Activated naive CD8-positive, alpha-beta T cell (primary cell): ENCODE results near the gene UBL3.

Source experiments
- H3K27ac Mint-ChIP-seq: one replicate; pipeline ENCODE4 v1.8.0; 2021; ENCODE audit warnings: mixed read lengths
- H3K27me3 Mint-ChIP-seq: one replicate; pipeline ENCODE4 v1.8.0; 2021; ENCODE audit warnings: mixed read lengths
- H3K36me3 Mint-ChIP-seq: one replicate; pipeline ENCODE4 v1.8.0; 2021; ENCODE audit warnings: mixed read lengths
- H3K4me1 Mint-ChIP-seq: one replicate; pipeline ENCODE4 v1.8.0; 2021; ENCODE audit warnings: low read depth, mixed read lengths
- H3K4me3 Mint-ChIP-seq: one replicate; pipeline ENCODE4 v1.8.0; 2021; ENCODE audit warnings: mild to moderate bottlenecking, mixed read lengths
- H3K9me3 Mint-ChIP-seq: one replicate; pipeline ENCODE4 v1.8.0; 2021; ENCODE audit warnings: low read depth, mixed read lengths

The UBL3 gene

DNA sequence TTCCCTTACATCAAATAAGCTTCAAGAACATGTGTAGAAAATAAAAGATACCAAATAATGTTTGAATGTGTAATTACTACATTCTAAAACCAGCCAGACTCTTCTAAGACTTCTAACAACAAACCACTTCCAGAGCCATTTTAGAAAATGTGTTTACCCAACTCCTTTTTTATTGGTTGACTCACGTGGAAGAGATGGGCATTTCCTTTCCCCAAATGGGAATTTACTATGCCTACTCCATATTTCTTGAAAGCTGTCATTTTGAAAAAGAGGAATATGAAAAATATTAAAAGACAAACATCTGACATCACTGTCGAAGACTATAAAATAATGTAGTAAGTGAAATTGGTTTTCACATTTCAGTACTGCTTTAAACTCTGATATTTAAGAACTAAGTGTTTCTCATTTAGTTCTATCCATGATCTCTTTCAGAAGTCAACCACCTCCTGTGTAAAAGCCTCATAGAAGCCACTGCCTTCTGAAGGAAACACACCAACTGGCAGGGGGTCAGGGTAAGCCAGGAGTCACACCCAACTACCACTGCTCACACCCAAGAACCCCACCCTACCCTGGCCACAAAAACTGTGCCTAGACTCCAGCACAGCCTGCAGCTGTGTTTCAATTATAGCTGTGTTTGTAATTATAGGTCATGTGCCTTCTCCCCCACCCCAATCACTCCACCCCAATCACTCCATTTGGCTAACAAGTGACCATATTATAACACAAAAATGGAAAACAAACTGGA lies 86.8 kb downstream of the UBL3 start:
- H3K27ac Mint-ChIP-seq = peak overlapping the region; percentile 24
- no peak overlapping the region for H3K4me3 Mint-ChIP-seq
- peaks cover 35% of the 10 kb centered on the region for H3K4me1 Mint-ChIP-seq
- peaks cover 12% of the 10 kb centered on the region for H3K36me3 Mint-ChIP-seq
- H3K9me3 Mint-ChIP-seq = peaks cover 7% of the 10 kb centered on the region
- no peaks in the 10 kb centered on the region for H3K27me3 Mint-ChIP-seq

- Mint-ChIP-seq H3K27ac (no peak overlapping the region), H3K9me3 (peaks cover 7% of the 10 kb centered on the region), H3K4me3 (no peak overlapping the region), H3K27me3 (no peaks in the 10 kb centered on the region), H3K36me3 (peaks cover 9% of the 10 kb centered on the region), H3K4me1 (peaks cover 40% of the 10 kb centered on the region)
Observed at GRCh38 chr13:29761815-29762214, 88.6 kb downstream of the UBL3 start.

GRCh38 chr13:29761160-29761559 lies 89.3 kb downstream of the UBL3 start:
- H3K27ac Mint-ChIP-seq = no peak overlapping the region
- H3K36me3 Mint-ChIP-seq = peaks cover 5% of the 10 kb centered on the region
- no peak overlapping the region for H3K4me3 Mint-ChIP-seq
- H3K9me3 Mint-ChIP-seq = peaks cover 7% of the 10 kb centered on the region
- H3K27me3 Mint-ChIP-seq = no peaks in the 10 kb centered on the region
- H3K4me1 Mint-ChIP-seq = peaks cover 40% of the 10 kb centered on the region

- H3K36me3 Mint-ChIP-seq = peaks cover 5% of the 10 kb centered on the region
- no peak overlapping the region for H3K27ac Mint-ChIP-seq
- H3K9me3 Mint-ChIP-seq = peaks cover 7% of the 10 kb centered on the region
- H3K4me3 Mint-ChIP-seq = no peak overlapping the region
- peaks cover 40% of the 10 kb centered on the region for H3K4me1 Mint-ChIP-seq
- no peaks in the 10 kb centered on the region for H3K27me3 Mint-ChIP-seq
Observed at GRCh38 chr13:29760544-29760943, 89.9 kb downstream of the UBL3 start.

DNA sequence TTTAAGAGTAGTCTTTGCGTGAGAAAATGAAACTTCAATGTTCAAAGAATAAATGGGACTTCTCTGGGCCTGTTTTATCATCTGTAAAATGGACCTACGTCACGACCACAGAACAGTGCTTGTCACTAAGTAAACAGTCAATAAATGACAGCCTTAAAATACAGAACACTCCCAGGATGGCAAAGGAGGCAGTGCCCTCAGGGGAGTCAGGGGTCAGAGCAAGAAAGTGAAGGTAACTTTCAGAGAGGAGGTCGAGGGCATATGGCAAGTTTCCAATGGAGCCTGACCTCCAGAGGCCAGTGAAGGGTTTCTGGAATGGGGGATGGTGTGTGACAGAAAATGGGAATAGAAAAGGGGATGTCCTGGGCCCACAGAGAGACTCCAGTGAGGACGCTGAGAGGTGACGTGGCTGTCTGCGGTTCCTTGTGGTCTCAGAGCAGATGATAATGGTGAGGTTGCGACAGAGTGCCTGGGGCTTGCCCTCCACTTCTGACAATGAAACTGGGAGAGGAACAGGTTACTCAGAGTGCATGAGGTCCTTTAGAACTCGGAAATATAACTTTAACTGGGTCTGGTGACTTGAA lies 91.8 kb downstream of the UBL3 start:
- H3K27me3 Mint-ChIP-seq = peaks cover under 1% of the 10 kb centered on the region
- H3K36me3 Mint-ChIP-seq = peaks cover 5% of the 10 kb centered on the region
- H3K9me3 Mint-ChIP-seq = peaks cover 7% of the 10 kb centered on the region
- peak overlapping the region; percentile 8 for H3K4me3 Mint-ChIP-seq
- peaks cover 35% of the 10 kb centered on the region for H3K4me1 Mint-ChIP-seq
- peak overlapping the region; percentile 46 for H3K27ac Mint-ChIP-seq

GRCh38 chr13:29756506-29756905 lies 93.9 kb downstream of the UBL3 start:
- Mint-ChIP-seq H3K27me3 (peaks cover 2% of the 10 kb centered on the region), H3K9me3 (peaks cover 7% of the 10 kb centered on the region), H3K4me1 (peaks cover 18% of the 10 kb centered on the region), H3K36me3 (peaks cover 2% of the 10 kb centered on the region), H3K4me3 (no peak overlapping the region), H3K27ac (no peak overlapping the region)

GRCh38 chr13:29754473-29754806 lies 96.0 kb downstream of the UBL3 start:
- no peak overlapping the region for H3K27ac Mint-ChIP-seq
- peaks cover 2% of the 10 kb centered on the region for H3K27me3 Mint-ChIP-seq
- peaks cover under 1% of the 10 kb centered on the region for H3K9me3 Mint-ChIP-seq
- peaks cover 15% of the 10 kb centered on the region for H3K4me1 Mint-ChIP-seq
- H3K4me3 Mint-ChIP-seq = no peak overlapping the region
- no peaks in the 10 kb centered on the region for H3K36me3 Mint-ChIP-seq

GRCh38 chr13:29753618-29754472 lies 96.6 kb downstream of the UBL3 start:
- no peak overlapping the region for H3K27ac Mint-ChIP-seq

GRCh38 chr13:29752175-29752574 lies 98.2 kb downstream of the UBL3 start:
- Mint-ChIP-seq H3K36me3 (no peaks in the 10 kb centered on the region), H3K27ac (no peak overlapping the region), H3K4me3 (no peak overlapping the region), H3K27me3 (peaks cover 6% of the 10 kb centered on the region), H3K4me1 (peaks cover 2% of the 10 kb centered on the region), H3K9me3 (no peaks in the 10 kb centered on the region)

More at GRCh38 chr13:29753618-29754472, 96.6 kb downstream of the UBL3 start:
- H3K36me3 Mint-ChIP-seq = no peaks in the 10 kb centered on the region
- H3K27me3 Mint-ChIP-seq = peaks cover 4% of the 10 kb centered on the region
- H3K4me1 Mint-ChIP-seq = peaks cover 10% of the 10 kb centered on the region
- no peak overlapping the region for H3K4me3 Mint-ChIP-seq
- H3K9me3 Mint-ChIP-seq = no peaks in the 10 kb centered on the region

GRCh38 chr13:29750183-29750530 lies 100.3 kb downstream of the UBL3 start:
- no peaks in the 10 kb centered on the region for H3K9me3 Mint-ChIP-seq
- H3K27ac Mint-ChIP-seq = no peak overlapping the region
- H3K4me1 Mint-ChIP-seq = peaks cover 2% of the 10 kb centered on the region
- H3K36me3 Mint-ChIP-seq = no peaks in the 10 kb centered on the region
- H3K4me3 Mint-ChIP-seq = no peak overlapping the region
- H3K27me3 Mint-ChIP-seq = peaks cover 8% of the 10 kb centered on the region

DNA sequence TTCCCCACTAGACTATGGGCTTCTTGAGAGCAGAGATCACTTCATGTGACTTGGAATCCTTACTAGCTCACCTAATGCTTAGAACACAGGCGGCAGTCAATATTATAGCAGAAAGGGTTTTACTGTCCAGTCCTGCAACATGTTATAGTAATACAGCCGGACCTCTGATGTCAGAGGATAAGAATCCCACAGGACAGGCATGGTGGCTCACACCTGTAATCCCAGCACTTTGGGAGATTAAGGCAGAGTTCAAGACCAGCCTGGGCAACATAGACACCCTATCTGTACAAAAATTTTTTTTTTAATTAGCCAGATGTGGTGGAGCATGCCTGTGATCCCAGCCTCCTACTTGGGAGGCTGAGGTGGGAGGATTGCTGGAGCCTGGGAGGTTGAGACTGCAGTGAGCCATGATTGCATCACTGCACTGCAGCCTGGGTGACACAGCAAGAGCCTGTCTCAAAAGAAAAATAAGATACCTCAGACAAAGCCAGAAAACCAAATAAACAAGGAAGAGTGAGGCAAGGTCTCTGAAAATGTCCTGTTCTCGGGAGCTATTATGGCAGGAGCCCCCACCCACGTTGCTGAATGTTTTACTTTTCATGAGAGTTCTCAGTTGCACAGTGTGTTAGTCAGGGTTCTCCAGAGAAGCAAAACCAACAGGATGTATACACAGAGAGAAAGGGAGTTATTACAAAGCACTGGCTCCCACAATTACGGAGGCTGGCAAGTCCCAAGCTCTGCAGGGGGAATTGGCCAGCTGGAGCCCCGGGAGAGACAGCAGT lies 100.8 kb downstream of the UBL3 start:
- H3K4me1 Mint-ChIP-seq = peaks cover 2% of the 10 kb centered on the region
- no peaks in the 10 kb centered on the region for H3K9me3 Mint-ChIP-seq
- peaks cover 10% of the 10 kb centered on the region for H3K27me3 Mint-ChIP-seq
- H3K27ac Mint-ChIP-seq = no peak overlapping the region
- H3K4me3 Mint-ChIP-seq = no peak overlapping the region
- no peaks in the 10 kb centered on the region for H3K36me3 Mint-ChIP-seq

DNA sequence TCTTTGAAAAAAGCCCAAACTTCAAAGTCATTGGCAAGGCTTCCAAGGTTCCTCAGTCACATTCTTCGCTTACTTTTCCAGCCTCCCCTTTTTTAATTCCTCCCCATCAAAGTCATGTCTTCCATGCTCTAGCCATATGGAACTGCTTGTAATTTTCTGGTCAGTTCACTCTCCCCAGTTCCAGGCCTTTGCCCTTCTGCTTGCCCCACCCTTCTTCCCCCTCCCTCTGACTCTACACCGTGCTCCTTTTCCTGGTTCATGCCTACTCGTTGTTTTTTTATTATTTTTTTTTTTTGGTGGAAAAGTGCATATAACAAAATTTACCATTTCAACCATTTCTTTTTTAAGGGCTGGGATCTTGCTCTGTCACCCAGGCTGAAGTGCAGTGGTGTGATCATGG lies 102.3 kb downstream of the UBL3 start:
- Mint-ChIP-seq H3K4me3 (no peak overlapping the region), H3K27me3 (peaks cover 9% of the 10 kb centered on the region), H3K36me3 (no peaks in the 10 kb centered on the region), H3K27ac (no peak overlapping the region), H3K9me3 (no peaks in the 10 kb centered on the region), H3K4me1 (no peaks in the 10 kb centered on the region)

DNA sequence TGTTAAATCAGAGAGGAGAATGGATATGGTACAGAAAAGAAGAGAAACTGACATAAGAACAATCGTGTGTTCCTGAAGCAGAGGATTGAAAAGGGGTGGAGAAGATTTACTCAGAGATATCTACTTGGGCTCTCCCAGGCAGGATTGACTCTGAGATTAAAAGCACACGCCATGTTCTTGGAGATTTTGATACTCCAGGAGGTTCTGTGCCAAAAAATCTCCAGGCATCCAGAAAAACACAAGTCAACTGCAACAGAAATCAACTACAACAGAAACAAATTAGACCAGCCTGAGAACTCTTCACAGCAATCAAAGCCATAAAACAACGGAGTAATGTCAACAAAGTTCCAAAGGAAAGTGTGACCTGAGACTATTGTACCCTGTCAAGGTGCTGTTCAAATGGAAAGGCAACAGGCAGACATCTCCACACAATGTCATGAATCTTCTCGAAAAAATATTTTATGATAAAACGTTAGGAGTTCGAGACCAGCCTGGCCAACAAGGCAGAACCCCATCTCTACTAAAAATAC lies 104.2 kb downstream of the UBL3 start:
- H3K4me1 Mint-ChIP-seq = no peaks in the 10 kb centered on the region
- H3K36me3 Mint-ChIP-seq = no peaks in the 10 kb centered on the region
- no peaks in the 10 kb centered on the region for H3K9me3 Mint-ChIP-seq
- H3K4me3 Mint-ChIP-seq = no peak overlapping the region
- peaks cover 9% of the 10 kb centered on the region for H3K27me3 Mint-ChIP-seq
- H3K27ac Mint-ChIP-seq = no peak overlapping the region

DNA sequence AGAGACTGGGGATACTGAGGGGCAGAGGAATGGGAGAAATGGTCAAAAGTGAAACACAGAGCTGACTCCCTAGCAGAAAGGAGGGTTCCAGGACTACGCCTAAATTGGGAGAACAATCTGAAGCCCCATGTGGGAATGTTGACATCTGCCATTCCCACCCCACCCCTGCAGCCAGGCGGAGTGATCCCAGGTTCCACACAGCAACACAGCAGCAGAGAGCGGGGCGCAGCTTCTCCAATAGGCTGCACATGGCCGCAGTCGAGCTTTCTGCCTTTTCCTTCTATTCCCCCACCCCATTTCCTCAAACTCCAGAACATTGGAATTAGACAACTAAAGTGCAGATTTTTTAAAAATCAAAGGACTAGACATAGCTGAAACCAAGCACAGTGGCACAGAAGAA lies 104.7 kb downstream of the UBL3 start:
- Mint-ChIP-seq H3K4me3 (no peak overlapping the region), H3K36me3 (no peaks in the 10 kb centered on the region), H3K27ac (no peak overlapping the region), H3K27me3 (peaks cover 9% of the 10 kb centered on the region), H3K9me3 (no peaks in the 10 kb centered on the region), H3K4me1 (no peaks in the 10 kb centered on the region)
